Measurements from ENCODE around the gene DDI2. TPM values are rescaled to one million over a fixed set of nuclear protein-coding genes. Genes with fewer than 3 reads are reported as not detected.

DDI2 gene
- total RNA-seq, 4 donors from 2014 or later: 41.7 to 79.8 (median 61.8) TPM

DNA sequence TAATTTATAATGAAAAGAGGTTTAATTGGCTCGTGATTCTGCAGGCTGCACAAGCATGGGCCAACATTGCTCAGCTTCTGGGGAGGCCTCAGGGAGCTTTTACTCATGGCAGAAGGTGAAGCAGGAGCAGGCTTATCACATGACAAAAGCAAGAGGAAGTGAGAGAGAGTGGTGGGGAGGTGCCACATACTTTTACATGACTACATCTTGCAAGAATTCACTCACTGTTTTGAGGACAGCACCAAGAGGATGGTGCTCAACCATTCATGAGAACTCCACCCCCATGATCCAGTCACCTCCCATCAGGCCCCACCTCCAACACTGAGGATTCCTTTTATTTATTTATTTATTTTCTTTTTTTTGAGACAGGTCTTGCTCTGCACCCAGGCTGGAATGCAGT is 61.3 kb downstream of the DDI2 start:
- no peak overlapping the region for H3K4me3 ChIP-seq
- H3K36me3 ChIP-seq: no peaks in the 10 kb centered on the region
- no peaks in the 10 kb centered on the region for H3K9me3 ChIP-seq
- WGBS, 2 donors: 88 to 93% methylated on average over 1 of the region's 1 CpG
- no peaks in the 10 kb centered on the region for H3K27me3 ChIP-seq
- no peak for TF ChIP-seq CTCF (IDR thresholded peaks at IDR 0.05)
- TF ChIP-seq POLR2A (IDR thresholded peaks at IDR 0.05): no peak
- no peak for TF ChIP-seq EP300 (IDR thresholded peaks at IDR 0.05)
- no peak overlapping the region for H3K27ac ChIP-seq
- peaks cover 0 to 29% (median 12%) of the 10 kb centered on the region in 4 donors for H3K4me1 ChIP-seq
- DNase-seq (ENCODE audit: low spot score in 2 of 2): no peak

- Histone ChIP-seq H3K4me3 (no peak overlapping the region), H3K27ac (peak overlapping the region; percentile 24 to 99 (median 62)), H3K36me3 (no peaks in the 10 kb centered on the region), H3K4me1 (peaks cover 0 to 33% (median 15%) of the 10 kb centered on the region in 4 donors), H3K9me3 (no peaks in the 10 kb centered on the region), H3K27me3 (no peaks in the 10 kb centered on the region)
- 96 to 97% methylated on average over 11 of the region's 11 CpGs for WGBS, 2 donors
- TF ChIP-seq POLR2A (IDR thresholded peaks at IDR 0.05) (no peak), CTCF (IDR thresholded peaks at IDR 0.05) (no peak), EP300 (IDR thresholded peaks at IDR 0.05) (no peak)
- no peak for DNase-seq (ENCODE audit: low spot score in 2 of 2)
Observed at GRCh38 chr1:15680131-15680530, 62.9 kb downstream of the DDI2 start.

DNA sequence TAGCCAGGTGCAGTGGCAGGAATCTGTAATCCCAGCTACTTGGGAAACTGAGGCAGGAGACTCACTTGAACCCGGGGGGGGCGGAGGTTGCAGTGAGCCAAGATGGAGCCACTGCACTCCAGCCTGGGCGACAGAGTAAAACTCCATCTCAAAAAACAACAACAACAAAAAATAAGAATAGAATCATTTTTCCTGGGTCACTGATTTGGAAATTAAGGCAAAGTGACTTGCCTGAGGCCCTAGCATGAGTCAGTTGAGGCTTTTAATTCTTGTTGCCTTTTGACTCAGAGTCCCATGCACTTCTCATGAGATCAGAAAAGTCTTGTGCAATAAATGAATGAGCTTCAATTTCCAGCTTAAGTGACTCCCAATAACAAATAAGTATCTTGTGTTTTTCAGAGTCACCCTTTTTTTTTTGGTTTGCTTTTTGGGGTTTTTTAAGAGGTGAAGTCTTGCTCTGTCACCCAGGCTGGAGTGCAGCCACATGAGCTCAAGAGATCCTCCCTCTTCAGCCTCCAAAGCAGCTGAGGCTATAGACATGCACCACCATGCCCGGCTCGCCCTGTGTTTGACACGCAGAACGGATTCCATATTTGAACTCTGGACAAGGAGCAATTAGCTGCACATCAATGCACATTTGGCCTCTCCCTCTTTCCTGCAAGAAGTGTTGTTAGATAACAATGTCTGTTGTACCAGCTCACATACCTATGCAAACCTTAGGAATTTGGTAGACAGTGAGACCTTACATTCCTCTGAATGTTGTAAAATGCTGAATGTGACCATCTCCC is 63.5 kb downstream of the DDI2 start:
- TF ChIP-seq CTCF (IDR thresholded peaks at IDR 0.05) (no peak), POLR2A (IDR thresholded peaks at IDR 0.05) (no peak), EP300 (IDR thresholded peaks at IDR 0.05) (peak in 1 of 2 donors; percentile 87)
- Histone ChIP-seq H3K9me3 (no peaks in the 10 kb centered on the region), H3K36me3 (no peaks in the 10 kb centered on the region), H3K4me1 (peaks cover 0 to 39% (median 17%) of the 10 kb centered on the region in 4 donors), H3K27me3 (no peaks in the 10 kb centered on the region), H3K4me3 (no peak overlapping the region), H3K27ac (peak overlapping the region; percentile 32 to 99 (median 66))
- 81 to 86% methylated on average over 7 of the region's 7 CpGs for WGBS, 2 donors
- no peak for DNase-seq (ENCODE audit: low spot score in 2 of 2)

DNA sequence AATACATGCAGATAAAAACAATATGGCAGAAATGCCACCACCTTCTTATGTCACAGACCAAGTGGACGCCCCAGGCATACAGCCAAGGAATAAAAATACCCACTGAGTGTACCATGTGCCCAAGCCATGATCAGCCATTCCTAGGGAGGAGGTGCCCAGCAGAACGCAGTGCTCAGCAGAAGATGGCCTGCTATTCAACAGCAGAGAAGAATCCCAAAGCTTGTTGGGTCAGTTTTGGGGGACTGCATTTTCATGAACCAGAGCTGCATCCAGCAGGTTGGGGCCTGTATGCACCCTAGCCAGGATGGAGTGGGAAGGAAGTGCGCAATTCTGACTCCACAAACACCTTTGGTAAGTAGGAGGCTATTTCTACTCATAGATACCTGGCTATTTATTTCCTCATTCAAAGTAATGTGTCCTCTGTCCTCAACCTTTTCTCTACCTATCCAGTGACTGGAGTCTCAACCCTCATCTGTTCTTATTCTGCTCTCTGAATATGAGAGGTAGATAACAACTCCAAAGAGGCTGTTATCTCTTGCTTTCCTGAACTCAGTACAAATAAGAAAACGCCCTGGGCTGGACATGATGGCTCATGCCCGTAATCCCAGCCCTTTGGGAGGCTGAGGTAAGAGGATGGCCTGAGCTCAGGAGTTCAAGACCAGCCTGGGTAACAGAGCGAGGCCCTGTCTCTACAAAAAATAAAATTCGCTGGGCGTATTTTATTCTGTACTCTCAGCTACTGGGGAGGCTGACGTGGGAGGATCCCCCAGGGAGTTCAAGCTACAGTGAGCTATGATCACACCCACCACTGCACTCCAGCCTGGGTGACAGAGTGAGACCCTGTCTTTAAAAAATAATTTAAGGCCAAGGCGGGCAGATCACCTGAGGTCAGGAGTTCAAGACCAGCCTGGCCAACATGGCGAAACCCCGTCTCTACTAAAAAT is 64.4 kb downstream of the DDI2 start:
- no peaks in the 10 kb centered on the region for H3K9me3 ChIP-seq
- peaks cover 0 to 47% (median 23%) of the 10 kb centered on the region in 4 donors for H3K4me1 ChIP-seq
- no peaks in the 10 kb centered on the region for H3K27me3 ChIP-seq
- H3K4me3 ChIP-seq: no peak overlapping the region
- no peak for DNase-seq (ENCODE audit: low spot score in 2 of 2)
- TF ChIP-seq EP300 (IDR thresholded peaks at IDR 0.05): no peak
- no peak for TF ChIP-seq POLR2A (IDR thresholded peaks at IDR 0.05)
- no peak for TF ChIP-seq CTCF (IDR thresholded peaks at IDR 0.05)
- peak overlapping the region in 3 of 4 donors; percentile 32 to 99 (median 97) for H3K27ac ChIP-seq
- no peaks in the 10 kb centered on the region for H3K36me3 ChIP-seq
- WGBS, 2 donors: 85% methylated on average over 12 of the region's 12 CpGs

Measured in tibial nerve (tissue), 4 donors.